ENCODE measurements around the gene C14orf180. TPM values are rescaled to one million over a fixed set of nuclear protein-coding genes. Genes with fewer than 3 reads are reported as not detected.

The C14orf180 gene
- total and polyA plus RNA-seq, 3 donors from 2014 or later, result 0.16 to 0.86 TPM; not detected in 1

GRCh38 chr14:104547310-104547997 is 32.1 kb upstream of the C14orf180 start:
- Histone ChIP-seq H3K4me3 (no peak overlapping the region), H3K36me3 (ENCODE audit: low read depth, missing control alignments) (no peaks in the 10 kb centered on the region), H3K27me3 (no peaks in the 10 kb centered on the region), H3K4me1 (no peaks in the 10 kb centered on the region), H3K9me3 (no peaks in the 10 kb centered on the region), H3K27ac (no peak overlapping the region)
- TF ChIP-seq CTCF (IDR thresholded peaks at IDR 0.05), result no peak
- no peak for TF ChIP-seq POLR2A (IDR thresholded peaks at IDR 0.05)
- intact Hi-C loops (cut with DNase I; ENCODE audit: low total_unique reads), result no loop called here
- no peak for DNase-seq
- 63 to 95% methylated on average over 7 to 18 of the region's 18 CpGs for WGBS, 2 donors

GRCh38 chr14:104547998-104548700 is 31.4 kb upstream of the C14orf180 start:
- H3K27ac ChIP-seq, result no peak overlapping the region
- no peaks in the 10 kb centered on the region for H3K9me3 ChIP-seq
- no peaks in the 10 kb centered on the region for H3K36me3 ChIP-seq (ENCODE audit: low read depth, missing control alignments)
- no peak for DNase-seq
- no peak for TF ChIP-seq POLR2A (IDR thresholded peaks at IDR 0.05)
- TF ChIP-seq CTCF (IDR thresholded peaks at IDR 0.05), result no peak
- intact Hi-C loops (cut with DNase I; ENCODE audit: low total_unique reads), result no loop called here
- no peaks in the 10 kb centered on the region for H3K4me1 ChIP-seq
- H3K4me3 ChIP-seq, result no peak overlapping the region
- H3K27me3 ChIP-seq, result no peaks in the 10 kb centered on the region
- WGBS, 2 donors, result 83 to 92% methylated on average over 1 to 14 of the region's 14 CpGs

GRCh38 chr14:104548802-104549535 is 30.6 kb upstream of the C14orf180 start:
- Histone ChIP-seq H3K4me3 (no peak overlapping the region), H3K4me1 (no peaks in the 10 kb centered on the region), H3K9me3 (no peaks in the 10 kb centered on the region), H3K27ac (no peak overlapping the region), H3K27me3 (no peaks in the 10 kb centered on the region), H3K36me3 (ENCODE audit: low read depth, missing control alignments) (no peaks in the 10 kb centered on the region)
- WGBS, 2 donors, result 49 to 59% methylated on average over 10 of the region's 15 CpGs
- intact Hi-C loops (cut with DNase I; ENCODE audit: low total_unique reads), result no loop called here
- no peak for DNase-seq
- no peak for TF ChIP-seq POLR2A (IDR thresholded peaks at IDR 0.05)
- TF ChIP-seq CTCF (IDR thresholded peaks at IDR 0.05), result no peak

GRCh38 chr14:104549536-104550339 is 29.8 kb upstream of the C14orf180 start:
- no peaks in the 10 kb centered on the region for H3K27me3 ChIP-seq
- 87 to 97% methylated on average over 8 of the region's 8 CpGs for WGBS, 2 donors
- DNase-seq, result no peak
- no peaks in the 10 kb centered on the region for H3K36me3 ChIP-seq (ENCODE audit: low read depth, missing control alignments)
- no peaks in the 10 kb centered on the region for H3K9me3 ChIP-seq
- H3K4me3 ChIP-seq, result no peak overlapping the region
- no peak for TF ChIP-seq POLR2A (IDR thresholded peaks at IDR 0.05)
- TF ChIP-seq CTCF (IDR thresholded peaks at IDR 0.05), result no peak
- H3K27ac ChIP-seq, result no peak overlapping the region
- intact Hi-C loops (cut with DNase I; ENCODE audit: low total_unique reads), result no loop called here
- H3K4me1 ChIP-seq, result no peaks in the 10 kb centered on the region
